Prostate gland (tissue), 2 donors: ENCODE results near the gene CARS1.

ENCODE experiments used
- CTCF ChIP-seq, 4 experiments: fragments of 200-600 bp in 2 of 4; fragments of 450-650 bp in 2 of 4; sonication (generic) in 2 of 4; IDR thresholded peaks; 1 replicate in 3 of 4; 2 replicates in 1 of 4; pipeline ENCODE4 v1.5.1; 2016 to 2019; ENCODE audit warnings: antibody characterized with exemption in 4 of 4, mild to moderate bottlenecking in 2 of 4, moderate library complexity in 2 of 4
- POLR2A ChIP-seq: fragments of 450-650 bp; IDR thresholded peaks from one replicate; pipeline ENCODE4 v1.6.1; 2016; ENCODE audit warnings: antibody characterized with exemption, mild to moderate bottlenecking

GRCh38 chr11:3043315-3043871 is 13.8 kb downstream of the CARS1 start:
- TF ChIP-seq CTCF (IDR thresholded peaks at IDR 0.05) (no peak), POLR2A (no peak)
